ENCODE results near the gene B3GNT8.

- no peak for TF ChIP-seq CTCF (IDR thresholded peaks at IDR 0.05 in 8 of 11, conservative IDR thresholded peaks at IDR 0.05 in 3 of 11)
- TF ChIP-seq POLR2A (IDR thresholded peaks at IDR 0.05) = no peak
Measured at GRCh38 chr19:41422955-41423354, 4.2 kb downstream of the B3GNT8 start.
